GM19035 (cell line): ENCODE measurements around the gene LAMB3.

ENCODE experiments used
- ATAC-seq: cut with Tn5 transposase; IDR thresholded peaks from one replicate; pipeline ENCODE4 v1.9.1; 2021; ENCODE audit not compliant: unreplicated experiment

The LAMB3 gene

GRCh38 chr1:209598227-209598626 is 54.0 kb downstream of the LAMB3 start:
- no peak for ATAC-seq

GRCh38 chr1:209597499-209597898 is 54.7 kb downstream of the LAMB3 start:
- no peak for ATAC-seq

- no peak for ATAC-seq
These were observed 56.5 kb downstream of the LAMB3 start for GRCh38 chr1:209595599-209596285.

GRCh38 chr1:209595028-209595427 is 57.2 kb downstream of the LAMB3 start:
- no peak for ATAC-seq

GRCh38 chr1:209594440-209594839 is 57.8 kb downstream of the LAMB3 start:
- no peak for ATAC-seq

GRCh38 chr1:209593747-209594146 is 58.5 kb downstream of the LAMB3 start:
- ATAC-seq, result no peak

- ATAC-seq, result no peak
These were observed 61.8 kb downstream of the LAMB3 start for GRCh38 chr1:209590405-209590804.

GRCh38 chr1:209589863-209590262 is 62.4 kb downstream of the LAMB3 start:
- no peak for ATAC-seq

- no peak for ATAC-seq
These were observed 62.8 kb downstream of the LAMB3 start for GRCh38 chr1:209589440-209589839.

GRCh38 chr1:209587789-209588188 is 64.4 kb downstream of the LAMB3 start:
- ATAC-seq, result no peak

GRCh38 chr1:209586221-209586740 is 65.9 kb downstream of the LAMB3 start:
- no peak for ATAC-seq

GRCh38 chr1:209585672-209586071 is 66.6 kb downstream of the LAMB3 start:
- no peak for ATAC-seq

- no peak for ATAC-seq
These were observed 67.0 kb downstream of the LAMB3 start for GRCh38 chr1:209585197-209585596.

- ATAC-seq, result no peak
These were observed 68.0 kb downstream of the LAMB3 start for GRCh38 chr1:209584231-209584672.

GRCh38 chr1:209583408-209583807 is 68.8 kb downstream of the LAMB3 start, which contains the start of gene CAMK1G:
Gene CAMK1G (plus strand): TSS chr1:209583714. CDS start chr1:209594984, 11,270 bp downstream.
- ATAC-seq, result no peak

- no peak for ATAC-seq
These were observed 71.6 kb downstream of the LAMB3 start for GRCh38 chr1:209580577-209580976.

GRCh38 chr1:209577346-209577745 is 74.9 kb downstream of the LAMB3 start:
- no peak for ATAC-seq

GRCh38 chr1:209576392-209577197 is 75.6 kb downstream of the LAMB3 start:
- ATAC-seq, result peak; percentile 81

GRCh38 chr1:209570743-209571142 is 81.5 kb downstream of the LAMB3 start:
- ATAC-seq, result no peak

GRCh38 chr1:209569455-209570207 is 82.6 kb downstream of the LAMB3 start:
- ATAC-seq, result no peak

- no peak for ATAC-seq
These were observed 84.5 kb downstream of the LAMB3 start for GRCh38 chr1:209567698-209568175.
